Measurements from ENCODE around the gene RIPK4. TPM values are rescaled to one million over a fixed set of nuclear protein-coding genes. Genes with fewer than 3 reads are reported as not detected.

The RIPK4 gene
- total RNA-seq, 1 experiment from 2014 or later = 252 TPM

DNA sequence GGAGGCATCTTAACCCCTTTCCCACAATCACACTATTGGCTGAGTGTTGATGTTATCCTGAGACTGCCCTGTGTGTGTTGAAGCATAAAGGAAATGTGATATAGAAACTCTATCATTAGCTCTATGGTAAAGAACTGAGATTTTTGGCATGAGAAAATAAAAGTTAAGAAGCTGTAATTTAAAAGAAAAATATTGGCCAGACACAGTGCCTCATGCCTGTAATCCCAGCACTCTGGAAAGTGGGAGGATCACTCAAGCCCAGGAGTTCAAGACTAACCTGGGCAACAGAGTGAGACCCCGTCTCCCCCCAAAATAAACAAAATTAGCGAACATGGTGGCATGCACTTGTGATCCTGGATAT is 14.2 kb upstream of the RIPK4 start:
- no peaks in the 10 kb centered on the region for H4K20me1 ChIP-seq (ENCODE audit: low read length)
- H3K4me1 ChIP-seq (ENCODE audit: insufficient read depth, low read length) = peaks cover 81% of the 10 kb centered on the region
- no peaks in the 10 kb centered on the region for H3K27me3 ChIP-seq (ENCODE audit: low read length)
- ChIA-PET POLR2A (ENCODE audit: unreplicated experiment) (no interaction called here), CTCF (interaction anchor here (2.0 kb wide), 1 partner anchor 169 kb away, joined by 14 read pairs; no protein-coding TSS in a partner anchor)
- no peak overlapping the region for H3K4me3 ChIP-seq (ENCODE audit: low read length)
- peak overlapping the region; percentile 97 for H3K27ac ChIP-seq (ENCODE audit: low read length)
- TF ChIP-seq, protein P1, sequence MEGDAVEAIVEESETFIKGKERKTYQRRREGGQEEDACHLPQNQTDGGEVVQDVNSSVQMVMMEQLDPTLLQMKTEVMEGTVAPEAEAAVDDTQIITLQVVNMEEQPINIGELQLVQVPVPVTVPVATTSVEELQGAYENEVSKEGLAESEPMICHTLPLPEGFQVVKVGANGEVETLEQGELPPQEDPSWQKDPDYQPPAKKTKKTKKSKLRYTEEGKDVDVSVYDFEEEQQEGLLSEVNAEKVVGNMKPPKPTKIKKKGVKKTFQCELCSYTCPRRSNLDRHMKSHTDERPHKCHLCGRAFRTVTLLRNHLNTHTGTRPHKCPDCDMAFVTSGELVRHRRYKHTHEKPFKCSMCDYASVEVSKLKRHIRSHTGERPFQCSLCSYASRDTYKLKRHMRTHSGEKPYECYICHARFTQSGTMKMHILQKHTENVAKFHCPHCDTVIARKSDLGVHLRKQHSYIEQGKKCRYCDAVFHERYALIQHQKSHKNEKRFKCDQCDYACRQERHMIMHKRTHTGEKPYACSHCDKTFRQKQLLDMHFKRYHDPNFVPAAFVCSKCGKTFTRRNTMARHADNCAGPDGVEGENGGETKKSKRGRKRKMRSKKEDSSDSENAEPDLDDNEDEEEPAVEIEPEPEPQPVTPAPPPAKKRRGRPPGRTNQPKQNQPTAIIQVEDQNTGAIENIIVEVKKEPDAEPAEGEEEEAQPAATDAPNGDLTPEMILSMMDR (conservative IDR thresholded peaks at IDR 0.05; ENCODE audit: low read depth, low read length) = no peak
- no peak for TF ChIP-seq EZH2phosphoT487 (IDR thresholded peaks at IDR 0.05; ENCODE audit: borderline replicate concordance, low read length)
- peaks cover 12% of the 10 kb centered on the region for H3K79me2 ChIP-seq (ENCODE audit: low read length)
- no peak overlapping the region for H2AFZ ChIP-seq (ENCODE audit: low read length)
- no peaks in the 10 kb centered on the region for H3K9me2 ChIP-seq (replicated peaks; ENCODE audit: low read length)
- no peaks in the 10 kb centered on the region for H3K36me3 ChIP-seq (ENCODE audit: low read depth, low read length)
- intact Hi-C loops (cut with micrococcal nuclease) = no loop called here
- H3K9me3 ChIP-seq (ENCODE audit: low read length) = no peaks in the 10 kb centered on the region
- DNase-seq = no peak
- H3K4me2 ChIP-seq (ENCODE audit: low read length) = peak overlapping the region; percentile 10
- peaks cover 16% of the 10 kb centered on the region for H3F3A ChIP-seq (ENCODE audit: low read length, unreplicated experiment)
- H3K9ac ChIP-seq (ENCODE audit: low read length) = peak overlapping the region; percentile 41
- no peak for ATAC-seq
- BruUV-seq (replicated peaks) = no TSS peak

DNA sequence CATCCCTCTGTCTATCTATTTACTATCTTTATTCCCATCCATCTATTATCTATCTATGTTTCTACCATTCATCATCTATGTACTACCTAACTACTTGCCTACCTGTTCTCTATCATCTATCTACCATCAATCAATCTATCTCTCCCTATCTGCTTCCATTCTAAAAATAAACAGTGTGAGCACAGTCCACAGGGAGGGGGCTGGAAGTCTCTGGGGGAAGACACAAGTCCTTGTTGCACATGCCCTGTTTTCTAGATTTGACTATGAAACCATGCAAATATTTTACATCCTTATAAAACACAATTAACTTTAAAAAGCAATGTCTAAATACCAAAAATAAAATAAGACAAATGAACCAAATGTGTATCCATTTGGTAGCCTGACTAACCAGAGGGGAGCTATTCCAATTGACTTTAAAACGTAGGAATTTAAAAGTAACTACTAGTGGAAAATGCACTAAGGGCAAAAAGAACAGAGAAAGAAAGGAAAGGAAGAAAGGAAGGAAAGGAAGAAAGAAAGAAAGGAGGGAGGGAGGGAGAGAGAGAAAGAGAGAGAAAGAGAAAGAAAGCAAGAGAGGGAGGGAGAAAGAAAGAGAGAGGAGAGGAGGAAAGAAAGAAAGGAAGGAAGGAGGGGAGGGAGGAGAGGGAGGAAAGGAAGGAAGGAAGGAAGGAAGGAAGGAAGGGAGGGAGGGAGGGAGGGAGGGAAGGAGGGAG is 13.6 kb upstream of the RIPK4 start:
- intact Hi-C loops (cut with micrococcal nuclease) = no loop called here
- Histone ChIP-seq H3K9ac (ENCODE audit: low read length) (peak overlapping the region; percentile 70), H4K20me1 (ENCODE audit: low read length) (no peaks in the 10 kb centered on the region), H3K36me3 (ENCODE audit: low read depth, low read length) (no peaks in the 10 kb centered on the region), H3K27ac (ENCODE audit: low read length) (peak overlapping the region; percentile 97), H3K4me2 (ENCODE audit: low read length) (peak overlapping the region; percentile 60), H3F3A (ENCODE audit: low read length, unreplicated experiment) (peaks cover 16% of the 10 kb centered on the region), H2AFZ (ENCODE audit: low read length) (no peak overlapping the region), H3K4me1 (ENCODE audit: insufficient read depth, low read length) (peaks cover 75% of the 10 kb centered on the region), H3K27me3 (ENCODE audit: low read length) (no peaks in the 10 kb centered on the region), H3K9me2 (replicated peaks; ENCODE audit: low read length) (no peaks in the 10 kb centered on the region), H3K4me3 (ENCODE audit: low read length) (0 out of 2 replicates have a peak overlapping the region, but pooled peaks have one; percentile 25), H3K79me2 (ENCODE audit: low read length) (peaks cover 12% of the 10 kb centered on the region), H3K9me3 (ENCODE audit: low read length) (no peaks in the 10 kb centered on the region)
- POLR2A ChIA-PET (ENCODE audit: unreplicated experiment) = no interaction called here
- DNase-seq (no peak), ATAC-seq (no peak)
- TF ChIP-seq EZH2phosphoT487 (IDR thresholded peaks at IDR 0.05; ENCODE audit: borderline replicate concordance, low read length) = no peak
- TF ChIP-seq, protein P1 (conservative IDR thresholded peaks at IDR 0.05; ENCODE audit: low read depth, low read length) = no peak
- TF ChIP-seq EZH2 (IDR thresholded peaks at IDR 0.05; ENCODE audit: low read length, unreplicated experiment) = no peak
- CTCF ChIA-PET = interaction anchor here (2.0 kb wide), 1 partner anchor 168 kb away, joined by 14 read pairs; no protein-coding TSS in a partner anchor
- no TSS peak for BruUV-seq (replicated peaks)

DNA sequence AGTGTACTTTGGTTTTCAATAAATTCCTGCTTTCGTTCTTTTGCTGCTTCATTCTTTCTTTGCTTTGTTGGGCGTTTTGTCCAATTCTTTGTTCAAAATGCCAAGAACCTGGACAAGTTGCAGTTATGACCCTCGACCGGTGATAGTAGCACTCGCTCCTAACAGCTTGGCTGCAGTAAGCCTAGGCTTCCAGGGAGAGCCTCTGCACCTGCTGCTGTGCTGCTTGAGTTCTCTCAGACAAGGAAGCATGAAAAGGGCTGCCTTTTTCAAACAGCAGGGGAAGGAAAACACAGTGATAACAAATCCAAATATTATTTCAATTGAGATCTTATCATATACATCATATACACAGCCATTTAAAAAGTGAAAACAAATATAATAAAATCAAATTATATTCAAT is 12.8 kb upstream of the RIPK4 start:
- H3K9me3 ChIP-seq (ENCODE audit: low read length) = no peaks in the 10 kb centered on the region
- peak overlapping the region; percentile 60 for H3K4me2 ChIP-seq (ENCODE audit: low read length)
- H3K4me1 ChIP-seq (ENCODE audit: insufficient read depth, low read length) = peaks cover 67% of the 10 kb centered on the region
- TSS peak; percentile 83 for BruUV-seq (replicated peaks)
- peaks cover 16% of the 10 kb centered on the region for H3F3A ChIP-seq (ENCODE audit: low read length, unreplicated experiment)
- DNase-seq (peak; percentile 44), ATAC-seq (peak; percentile 6)
- ChIA-PET CTCF (no interaction called here), POLR2A (ENCODE audit: unreplicated experiment) (no interaction called here)
- H3K79me2 ChIP-seq (ENCODE audit: low read length) = peaks cover 5% of the 10 kb centered on the region
- H3K27ac ChIP-seq (ENCODE audit: low read length) = peak overlapping the region; percentile 97
- H3K4me3 ChIP-seq (ENCODE audit: low read length) = peak overlapping the region; percentile 40; the same call in 1 of the 2 replicates
- no peaks in the 10 kb centered on the region for H3K9me2 ChIP-seq (replicated peaks; ENCODE audit: low read length)
- H4K20me1 ChIP-seq (ENCODE audit: low read length) = no peaks in the 10 kb centered on the region
- H3K36me3 ChIP-seq (ENCODE audit: low read depth, low read length) = no peaks in the 10 kb centered on the region
- no peaks in the 10 kb centered on the region for H3K27me3 ChIP-seq (ENCODE audit: low read length)
- TF ChIP-seq EZH2phosphoT487 (IDR thresholded peaks at IDR 0.05; ENCODE audit: borderline replicate concordance, low read length) (no peak), EZH2 (IDR thresholded peaks at IDR 0.05; ENCODE audit: low read length, unreplicated experiment) (no peak)
- TF ChIP-seq, protein P1 (conservative IDR thresholded peaks at IDR 0.05; ENCODE audit: low read depth, low read length) = no peak
- intact Hi-C loops (cut with micrococcal nuclease) = loop anchor here (1.0 to 2.0 kb wide), 2 partner anchors 21 to 38 kb away; no protein-coding TSS in a partner anchor
- no peak overlapping the region for H2AFZ ChIP-seq (ENCODE audit: low read length)
- H3K9ac ChIP-seq (ENCODE audit: low read length) = peak overlapping the region; percentile 70
